Measurements from ENCODE around the gene NEMP1. TPM values are rescaled to one million over a fixed set of nuclear protein-coding genes. Genes with fewer than 3 reads are reported as not detected.

The NEMP1 gene
- total and polyA plus RNA-seq, 2 of the 13 experiments (the other 11 are each of a cell fraction or from before 2014, with no cell fraction given): 11.4 to 12.9 TPM

- no peak; the same call in 1 of the 2 replicates for TF ChIP-seq ZIK1 (CRISPR knock-in tag; IDR thresholded peaks at IDR 0.05; ENCODE audit: borderline replicate concordance, low read depth)
- peak; percentile 79 for TF ChIP-seq DPF2 (CRISPR knock-in tag; IDR thresholded peaks at IDR 0.05; ENCODE audit: borderline replicate concordance, low read depth)
- TF ChIP-seq AGO2 (optimal IDR thresholded peaks at IDR 0.05; ENCODE audit: low read depth, low read length): no peak
- peak; percentile 29; the same call in 1 of the 2 replicates for TF ChIP-seq SALL2 (CRISPR knock-in tag; IDR thresholded peaks at IDR 0.05)
- TF ChIP-seq HNRNPUL1 (IDR thresholded peaks at IDR 0.05; ENCODE audit: low read depth, low read length): no peak
- TF ChIP-seq ZNF619 (CRISPR knock-in tag; IDR thresholded peaks at IDR 0.05): no peak
- TF ChIP-seq EHMT2 (IDR thresholded peaks at IDR 0.05; ENCODE audit: borderline replicate concordance, low read depth, low read length): no peak
- TF ChIP-seq MAF1 (CRISPR knock-in tag; IDR thresholded peaks at IDR 0.05; ENCODE audit: borderline replicate concordance): peak; percentile 15; the same call in 1 of the 2 replicates
- TF ChIP-seq ZNF136 (CRISPR knock-in tag; IDR thresholded peaks at IDR 0.05; ENCODE audit: low read depth): no peak
- no peak for TF ChIP-seq ZNF253 (CRISPR knock-in tag; IDR thresholded peaks at IDR 0.05; ENCODE audit: borderline replicate concordance)
- TF ChIP-seq ZNF607 (CRISPR knock-in tag; IDR thresholded peaks at IDR 0.05; ENCODE audit: borderline replicate concordance): peak; percentile 40; the same call in 1 of the 2 replicates
- peak; percentile 36; the same call in 1 of the 2 replicates for TF ChIP-seq SP5 (CRISPR knock-in tag; IDR thresholded peaks at IDR 0.05; ENCODE audit: borderline replicate concordance, low read depth)
- TF ChIP-seq FOXA3 (CRISPR knock-in tag; IDR thresholded peaks at IDR 0.05): peak; percentile 92
- peak; percentile 4; the same call in 1 of the 2 replicates for TF ChIP-seq ZNF318 (CRISPR knock-in tag; IDR thresholded peaks at IDR 0.05)
- no peak for TF ChIP-seq ZNF781 (CRISPR knock-in tag; IDR thresholded peaks at IDR 0.05; ENCODE audit: borderline replicate concordance, not compliant biosample characterization)
- no peak for TF ChIP-seq ZNF792 (CRISPR knock-in tag; IDR thresholded peaks at IDR 0.05)
- peak; percentile 63; the same call in 1 of the 2 replicates for TF ChIP-seq SOX5 (CRISPR knock-in tag; IDR thresholded peaks at IDR 0.05; ENCODE audit: borderline replicate concordance)
- no peak for TF ChIP-seq RNF2 (conservative IDR thresholded peaks at IDR 0.05; ENCODE audit: low read depth)
- TF ChIP-seq AHR (CRISPR knock-in tag; IDR thresholded peaks at IDR 0.05): no peak
- no peak for TF ChIP-seq NPAS2 (CRISPR knock-in tag; IDR thresholded peaks at IDR 0.05; ENCODE audit: borderline replicate concordance)
- no peak for TF ChIP-seq HNRNPLL (IDR thresholded peaks at IDR 0.05; ENCODE audit: low read depth, low read length, poor library complexity, severe bottlenecking)
- peak; percentile 49; the same call in 1 of the 2 replicates for TF ChIP-seq DMAP1 (CRISPR knock-in tag; IDR thresholded peaks at IDR 0.05)
- TF ChIP-seq ZNF224 (CRISPR knock-in tag; IDR thresholded peaks at IDR 0.05): 0 out of 2 replicates have a peak, but pooled peaks have one; percentile 75
Measured at GRCh38 chr12:57101892-57102695, 23.5 kb upstream of the NEMP1 start (continued).

All from HepG2 (cell line).